ENCODE results near the gene DYNLT2B. TPM values are rescaled to one million over a fixed set of nuclear protein-coding genes. Genes with fewer than 3 reads are reported as not detected.
A peak's percentile ranks its signal among the peaks of the same experiment; 100 is the strongest.
"Not testable (repeated sequence)": the region's sequence is repeated elsewhere in the genome, so short reads cannot be mapped to it uniquely, and the experiment has no call there.

Gene DYNLT2B
- total RNA-seq, 1 donor = 6.9 TPM

GRCh38 chr3:196354132-196354531 lies 36.1 kb upstream of the DYNLT2B start:
- no peak for TF ChIP-seq CTCF (IDR thresholded peaks at IDR 0.05; ENCODE audit: insufficient read depth, low read depth, low read length)
- no peak overlapping the region for H3K4me3 ChIP-seq (ENCODE audit: low read depth, low read length)
- no peak for DNase-seq (ENCODE audit: low read depth)

DNA sequence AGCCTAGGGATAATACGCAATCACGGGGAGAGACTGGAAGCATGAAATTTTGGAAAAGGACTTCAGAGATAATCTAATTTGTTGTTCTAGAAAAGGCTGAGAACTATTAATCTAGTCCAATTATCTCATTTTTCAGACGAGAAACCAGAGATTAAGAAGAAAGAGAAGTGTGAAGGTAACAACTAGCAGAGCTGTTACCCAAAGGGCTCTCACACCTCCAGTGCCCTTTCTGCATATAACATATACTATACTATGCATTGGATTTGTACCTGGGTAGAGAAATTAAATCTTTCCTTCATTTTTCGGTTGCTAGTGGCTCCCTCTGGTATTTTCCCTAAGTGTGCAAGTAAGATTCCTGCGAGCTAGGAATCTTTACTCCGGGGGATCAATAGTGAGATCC lies 33.5 kb upstream of the DYNLT2B start:
- no peak for TF ChIP-seq CTCF (IDR thresholded peaks at IDR 0.05; ENCODE audit: insufficient read depth, low read depth, low read length)
- no peak overlapping the region for H3K4me3 ChIP-seq (ENCODE audit: low read depth, low read length)
- DNase-seq (ENCODE audit: low read depth) = no peak

DNA sequence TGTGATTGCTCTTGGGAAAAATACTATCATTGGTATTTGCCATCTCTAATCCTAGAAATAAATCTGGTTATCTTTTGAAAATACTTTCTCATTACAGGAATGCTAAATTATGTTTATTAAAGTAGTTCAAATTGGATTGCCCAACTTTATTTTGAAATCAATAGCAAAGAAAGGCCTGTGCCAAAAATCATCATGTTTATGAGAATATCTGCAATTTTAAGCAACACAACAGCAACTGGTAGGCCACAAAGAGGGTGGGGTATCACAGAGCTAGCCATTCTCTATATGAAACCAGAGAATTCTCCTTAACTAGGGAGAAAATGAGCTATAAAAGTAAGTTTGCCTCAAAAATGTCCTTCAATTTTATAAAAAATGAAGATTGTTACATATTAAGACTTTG lies 32.0 kb upstream of the DYNLT2B start:
- H3K4me3 ChIP-seq (ENCODE audit: low read depth, low read length) = no peak overlapping the region
- TF ChIP-seq CTCF (IDR thresholded peaks at IDR 0.05; ENCODE audit: insufficient read depth, low read depth, low read length) = no peak
- no peak for DNase-seq (ENCODE audit: low read depth)

DNA sequence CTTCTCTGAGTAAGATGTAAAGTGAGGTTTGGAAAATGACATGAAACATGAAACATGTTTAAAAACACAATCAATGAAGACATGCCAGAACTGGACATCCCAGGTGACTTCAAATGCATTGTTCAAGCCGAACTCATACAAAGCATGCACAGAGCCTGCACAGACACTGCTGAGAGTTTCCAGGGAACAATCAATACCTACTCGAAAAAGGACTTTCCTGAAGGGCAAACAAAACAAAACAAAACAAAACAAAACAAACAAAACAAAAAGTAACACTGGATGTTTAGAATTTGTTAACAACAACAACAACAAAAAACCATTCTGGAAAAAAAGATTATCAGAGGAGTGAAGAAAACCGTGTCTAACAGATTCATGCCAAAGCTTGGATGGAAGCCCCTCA lies 30.7 kb upstream of the DYNLT2B start:
- no peak for TF ChIP-seq CTCF (IDR thresholded peaks at IDR 0.05; ENCODE audit: insufficient read depth, low read depth, low read length)
- H3K4me3 ChIP-seq (ENCODE audit: low read depth, low read length) = no peak overlapping the region
- no peak for DNase-seq (ENCODE audit: low read depth)

DNA sequence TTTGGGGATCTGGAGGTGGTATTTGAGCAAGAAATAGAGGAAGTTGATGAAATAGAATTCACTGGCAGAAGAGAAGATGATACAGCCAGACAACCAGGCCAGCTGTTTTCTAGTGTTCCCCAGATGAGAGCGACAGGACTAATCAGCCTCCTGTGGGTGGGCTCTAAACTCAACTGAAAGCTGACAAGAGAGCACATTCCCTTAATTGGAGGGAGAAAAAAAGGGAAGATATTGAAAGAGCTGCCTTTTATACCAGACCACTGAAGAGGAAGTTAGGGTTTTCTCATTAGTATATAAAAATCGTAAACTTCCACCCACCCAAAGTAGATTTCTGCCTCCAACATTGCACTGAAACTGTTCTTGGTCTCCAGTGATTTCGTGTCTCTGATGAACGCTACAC lies 26.6 kb upstream of the DYNLT2B start:
- no peak for DNase-seq (ENCODE audit: low read depth)
- H3K4me3 ChIP-seq (ENCODE audit: low read depth, low read length) = no peak overlapping the region
- no peak for TF ChIP-seq CTCF (IDR thresholded peaks at IDR 0.05; ENCODE audit: insufficient read depth, low read depth, low read length)

GRCh38 chr3:196343917-196344316 lies 25.9 kb upstream of the DYNLT2B start:
- not testable (repeated sequence) for DNase-seq (ENCODE audit: low read depth); H3K4me3 ChIP-seq (ENCODE audit: low read depth, low read length)

- TF ChIP-seq CTCF (IDR thresholded peaks at IDR 0.05; ENCODE audit: insufficient read depth, low read depth, low read length) = no peak
- peak; percentile 63 for DNase-seq (ENCODE audit: low read depth)
These were observed 23.1 kb upstream of the DYNLT2B start for GRCh38 chr3:196341137-196341536.

More at GRCh38 chr3:196341137-196341536, 23.1 kb upstream of the DYNLT2B start:
- no peak overlapping the region for H3K4me3 ChIP-seq (ENCODE audit: low read depth, low read length)

All from fibroblast of villous mesenchyme (primary cell).